ENCODE data around the gene PDLIM7.

Gene PDLIM7

GRCh38 chr5:177496070-177496726 lies 1.2 kb downstream of the PDLIM7 start:
- 71% methylated on average over 8 of the region's 12 CpGs for WGBS (ENCODE audit: insufficient coverage)
- peak overlapping the region in 4 of 7 experiments; percentile 61 to 78 (median 73) for H3K4me3 ChIP-seq (ENCODE audit: control insufficient read depth in 1 of 7, extremely low read depth in 1 of 7, insufficient read depth in 4 of 7, low read depth in 2 of 7, low read length in 6 of 7)
- POLR2A ChIA-PET: interaction anchor here (1.2 to 2.3 kb wide), 3 partner anchors 17 to 41 kb away, joined by 5 to 12 read pairs (median 5); no protein-coding TSS in a partner anchor

GRCh38 chr5:177495243-177496060 lies 2.0 kb downstream of the PDLIM7 start:
- peak overlapping the region in 1 of 7 experiments; percentile 78 for H3K4me3 ChIP-seq (ENCODE audit: control insufficient read depth in 1 of 7, extremely low read depth in 1 of 7, insufficient read depth in 4 of 7, low read depth in 2 of 7, low read length in 6 of 7)
- H3K9me3 ChIP-seq (ENCODE audit: control extremely low read depth in 1 of 5, control insufficient read depth in 4 of 5, insufficient read depth in 2 of 5, low read depth in 1 of 5, low read length in 4 of 5): no peaks in the 10 kb centered on the region
- H3K4me1 ChIP-seq (ENCODE audit: control extremely low read depth in 1 of 4, control insufficient read depth in 4 of 4, insufficient read depth in 4 of 4, low read length in 3 of 4): peaks cover 2 to 54% (median 46%) of the 10 kb centered on the region in 4 experiments
- H3K27ac ChIP-seq (ENCODE audit: insufficient read depth in 1 of 2, low read depth in 1 of 2, low read length in 2 of 2, poor library complexity in 1 of 2, severe bottlenecking in 2 of 2): peak overlapping the region in 1 of 2 experiments; percentile 64
- POLR2A ChIA-PET: interaction anchor here (1.4 kb wide), 1 partner anchor 16 kb away, joined by 5 read pairs; no protein-coding TSS in a partner anchor
- peaks cover 0 to 17% (median 7%) of the 10 kb centered on the region in 4 experiments for H3K36me3 ChIP-seq (ENCODE audit: control insufficient read depth in 4 of 4, insufficient read depth in 4 of 4, low read length in 3 of 4)
- peaks cover 0 to 5% (median 0%) of the 10 kb centered on the region in 5 experiments for H3K27me3 ChIP-seq (replicated peaks in 2 of 5; ENCODE audit: control insufficient read depth in 4 of 5, insufficient read depth in 5 of 5, low read length in 4 of 5)
- WGBS (ENCODE audit: insufficient coverage): 77% methylated on average over 13 of the region's 14 CpGs
- CTCF ChIA-PET: interaction anchor here (1.0 to 18.3 kb wide), 10 partner anchors 10 to 113 kb away, joined by 3 to 206 read pairs (median 5); partner anchors contain the start of gene DOK3
- DNase-seq: peak in 1 of 3 donors; percentile 30

More at GRCh38 chr5:177496070-177496726, 1.2 kb downstream of the PDLIM7 start:
- DNase-seq: no peak
- Histone ChIP-seq H3K4me1 (ENCODE audit: control extremely low read depth in 1 of 4, control insufficient read depth in 4 of 4, insufficient read depth in 4 of 4, low read length in 3 of 4) (peaks cover 2 to 60% (median 50%) of the 10 kb centered on the region in 4 experiments), H3K36me3 (ENCODE audit: control insufficient read depth in 4 of 4, insufficient read depth in 4 of 4, low read length in 3 of 4) (peaks cover 0 to 10% (median 3%) of the 10 kb centered on the region in 4 experiments), H3K9me3 (ENCODE audit: control extremely low read depth in 1 of 5, control insufficient read depth in 4 of 5, insufficient read depth in 2 of 5, low read depth in 1 of 5, low read length in 4 of 5) (no peaks in the 10 kb centered on the region), H3K27me3 (replicated peaks in 2 of 5; ENCODE audit: control insufficient read depth in 4 of 5, insufficient read depth in 5 of 5, low read length in 4 of 5) (peaks cover 0 to 5% (median 0%) of the 10 kb centered on the region in 5 experiments), H3K27ac (ENCODE audit: insufficient read depth in 1 of 2, low read depth in 1 of 2, low read length in 2 of 2, poor library complexity in 1 of 2, severe bottlenecking in 2 of 2) (peak overlapping the region in 1 of 2 experiments; percentile 64)
- CTCF ChIA-PET: interaction anchor here (1.0 to 18.3 kb wide), 13 partner anchors 10 to 187 kb away, joined by 3 to 206 read pairs (median 5); partner anchors contain the start of gene DOK3

- peak in 2 of 3 donors; percentile 87 for DNase-seq
- ChIA-PET POLR2A (interaction anchor here (1.4 kb wide), 1 partner anchor 16 kb away, joined by 5 read pairs; no protein-coding TSS in a partner anchor), CTCF (interaction anchor here (0.8 to 18.3 kb wide), 11 partner anchors 11 to 133 kb away, joined by 3 to 206 read pairs (median 5); partner anchors contain the start of gene DOK3)
- Histone ChIP-seq H3K4me1 (ENCODE audit: control extremely low read depth in 1 of 4, control insufficient read depth in 4 of 4, insufficient read depth in 4 of 4, low read length in 3 of 4) (peaks cover 2 to 54% (median 46%) of the 10 kb centered on the region in 4 experiments), H3K4me3 (ENCODE audit: control insufficient read depth in 1 of 7, extremely low read depth in 1 of 7, insufficient read depth in 4 of 7, low read depth in 2 of 7, low read length in 6 of 7) (peak overlapping the region in 1 of 7 experiments; percentile 8), H3K27me3 (replicated peaks in 2 of 5; ENCODE audit: control insufficient read depth in 4 of 5, insufficient read depth in 5 of 5, low read length in 4 of 5) (peaks cover 0 to 5% (median 0%) of the 10 kb centered on the region in 5 experiments), H3K27ac (ENCODE audit: insufficient read depth in 1 of 2, low read depth in 1 of 2, low read length in 2 of 2, poor library complexity in 1 of 2, severe bottlenecking in 2 of 2) (peak overlapping the region in 1 of 2 experiments; percentile 46), H3K9me3 (ENCODE audit: control extremely low read depth in 1 of 5, control insufficient read depth in 4 of 5, insufficient read depth in 2 of 5, low read depth in 1 of 5, low read length in 4 of 5) (no peaks in the 10 kb centered on the region), H3K36me3 (ENCODE audit: control insufficient read depth in 4 of 4, insufficient read depth in 4 of 4, low read length in 3 of 4) (peaks cover 0 to 26% (median 10%) of the 10 kb centered on the region in 4 experiments)
- 72% methylated on average over 7 of the region's 11 CpGs for WGBS (ENCODE audit: insufficient coverage)
Measured at GRCh38 chr5:177494346-177495195, 2.8 kb downstream of the PDLIM7 start.

- CTCF ChIA-PET: interaction anchor here (0.8 to 18.3 kb wide), 13 partner anchors 12 to 132 kb away, joined by 3 to 206 read pairs (median 4); partner anchors contain the start of gene DOK3
- no peaks in the 10 kb centered on the region for H3K9me3 ChIP-seq (ENCODE audit: control extremely low read depth in 1 of 5, control insufficient read depth in 4 of 5, insufficient read depth in 2 of 5, low read depth in 1 of 5, low read length in 4 of 5)
- peaks cover 0 to 5% (median 0%) of the 10 kb centered on the region in 5 experiments for H3K27me3 ChIP-seq (replicated peaks in 2 of 5; ENCODE audit: control insufficient read depth in 4 of 5, insufficient read depth in 5 of 5, low read length in 4 of 5)
- POLR2A ChIA-PET: no interaction called here
- H3K36me3 ChIP-seq (ENCODE audit: control insufficient read depth in 4 of 4, insufficient read depth in 4 of 4, low read length in 3 of 4): peaks cover 0 to 33% (median 10%) of the 10 kb centered on the region in 4 experiments
- DNase-seq: no peak
- peak overlapping the region in 1 of 2 experiments; percentile 46 for H3K27ac ChIP-seq (ENCODE audit: insufficient read depth in 1 of 2, low read depth in 1 of 2, low read length in 2 of 2, poor library complexity in 1 of 2, severe bottlenecking in 2 of 2)
- H3K4me1 ChIP-seq (ENCODE audit: control extremely low read depth in 1 of 4, control insufficient read depth in 4 of 4, insufficient read depth in 4 of 4, low read length in 3 of 4): peaks cover 2 to 53% (median 46%) of the 10 kb centered on the region in 4 experiments
- 100% methylated on average over 4 of the region's 5 CpGs for WGBS (ENCODE audit: insufficient coverage)
- no peak overlapping the region for H3K4me3 ChIP-seq (ENCODE audit: control insufficient read depth in 1 of 7, extremely low read depth in 1 of 7, insufficient read depth in 4 of 7, low read depth in 2 of 7, low read length in 6 of 7)
Measured at GRCh38 chr5:177493795-177494345, 3.5 kb downstream of the PDLIM7 start.

- ChIA-PET POLR2A (no interaction called here), CTCF (interaction anchor here (1.1 to 18.3 kb wide), 10 partner anchors 12 to 183 kb away, joined by 3 to 206 read pairs (median 4); partner anchors contain the start of gene DOK3)
- peaks cover 2 to 43% (median 38%) of the 10 kb centered on the region in 4 experiments for H3K4me1 ChIP-seq (ENCODE audit: control extremely low read depth in 1 of 4, control insufficient read depth in 4 of 4, insufficient read depth in 4 of 4, low read length in 3 of 4)
- H3K9me3 ChIP-seq (ENCODE audit: control extremely low read depth in 1 of 5, control insufficient read depth in 4 of 5, insufficient read depth in 2 of 5, low read depth in 1 of 5, low read length in 4 of 5): no peaks in the 10 kb centered on the region
- no peak overlapping the region for H3K4me3 ChIP-seq (ENCODE audit: control insufficient read depth in 1 of 7, extremely low read depth in 1 of 7, insufficient read depth in 4 of 7, low read depth in 2 of 7, low read length in 6 of 7)
- H3K27me3 ChIP-seq (replicated peaks in 2 of 5; ENCODE audit: control insufficient read depth in 4 of 5, insufficient read depth in 5 of 5, low read length in 4 of 5): peaks cover 0 to under 1% (median 0%) of the 10 kb centered on the region in 5 experiments
- H3K27ac ChIP-seq (ENCODE audit: insufficient read depth in 1 of 2, low read depth in 1 of 2, low read length in 2 of 2, poor library complexity in 1 of 2, severe bottlenecking in 2 of 2): no peak overlapping the region
- 91% methylated on average over 4 of the region's 7 CpGs for WGBS (ENCODE audit: insufficient coverage)
- DNase-seq: no peak
- peaks cover 4 to 41% (median 13%) of the 10 kb centered on the region in 4 experiments for H3K36me3 ChIP-seq (ENCODE audit: control insufficient read depth in 4 of 4, insufficient read depth in 4 of 4, low read length in 3 of 4)
Measured at GRCh38 chr5:177492841-177493240, 4.6 kb downstream of the PDLIM7 start.

Data from common myeloid progenitor, CD34-positive (primary cell).